ENCODE results near the gene KSR2. TPM values are rescaled to one million over a fixed set of nuclear protein-coding genes. Genes with fewer than 3 reads are reported as not detected.

Gene KSR2
- total RNA-seq, 1 donor from 2014 or later = 0.25 TPM

DNA sequence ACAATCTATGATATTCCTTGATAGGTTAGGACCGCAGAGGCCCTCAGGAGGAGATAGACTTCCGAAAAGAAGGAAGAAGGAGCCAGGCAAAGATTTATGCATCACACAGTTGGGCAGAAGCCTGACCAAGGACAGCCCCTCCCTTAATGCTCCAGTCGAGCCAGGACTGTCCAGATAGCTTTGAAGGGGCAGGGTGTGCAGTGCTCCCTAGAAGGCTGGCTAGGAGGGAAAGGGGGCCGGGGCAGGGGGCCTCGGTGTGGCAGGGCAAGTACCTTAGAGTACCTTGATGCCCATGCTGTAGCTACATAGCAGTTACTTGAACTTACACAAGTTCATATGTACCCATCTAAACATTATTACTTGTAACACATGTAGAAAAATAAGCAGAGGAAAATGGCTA lies 512.7 kb downstream of the KSR2 start:
- TF ChIP-seq POLR2A (IDR thresholded peaks at IDR 0.05) (no peak), POLR2AphosphoS5 (IDR thresholded peaks at IDR 0.05; ENCODE audit: insufficient read depth in 1 of 2, low read depth in 1 of 2) (no peak)
- TF ChIP-seq, protein P1, sequence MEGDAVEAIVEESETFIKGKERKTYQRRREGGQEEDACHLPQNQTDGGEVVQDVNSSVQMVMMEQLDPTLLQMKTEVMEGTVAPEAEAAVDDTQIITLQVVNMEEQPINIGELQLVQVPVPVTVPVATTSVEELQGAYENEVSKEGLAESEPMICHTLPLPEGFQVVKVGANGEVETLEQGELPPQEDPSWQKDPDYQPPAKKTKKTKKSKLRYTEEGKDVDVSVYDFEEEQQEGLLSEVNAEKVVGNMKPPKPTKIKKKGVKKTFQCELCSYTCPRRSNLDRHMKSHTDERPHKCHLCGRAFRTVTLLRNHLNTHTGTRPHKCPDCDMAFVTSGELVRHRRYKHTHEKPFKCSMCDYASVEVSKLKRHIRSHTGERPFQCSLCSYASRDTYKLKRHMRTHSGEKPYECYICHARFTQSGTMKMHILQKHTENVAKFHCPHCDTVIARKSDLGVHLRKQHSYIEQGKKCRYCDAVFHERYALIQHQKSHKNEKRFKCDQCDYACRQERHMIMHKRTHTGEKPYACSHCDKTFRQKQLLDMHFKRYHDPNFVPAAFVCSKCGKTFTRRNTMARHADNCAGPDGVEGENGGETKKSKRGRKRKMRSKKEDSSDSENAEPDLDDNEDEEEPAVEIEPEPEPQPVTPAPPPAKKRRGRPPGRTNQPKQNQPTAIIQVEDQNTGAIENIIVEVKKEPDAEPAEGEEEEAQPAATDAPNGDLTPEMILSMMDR (IDR thresholded peaks at IDR 0.05) = no peak
- Histone ChIP-seq H3K27me3 (no peaks in the 10 kb centered on the region), H3K4me1 (no peaks in the 10 kb centered on the region), H3K4me3 (no peak overlapping the region), H3K9me3 (no peaks in the 10 kb centered on the region), H3K36me3 (no peaks in the 10 kb centered on the region), H3K27ac (no peak overlapping the region)
- DNase-seq (ENCODE audit: extremely low spot score in 2 of 2) = no peak
- intact Hi-C loops (cut with DNase I) = no loop called here

DNA sequence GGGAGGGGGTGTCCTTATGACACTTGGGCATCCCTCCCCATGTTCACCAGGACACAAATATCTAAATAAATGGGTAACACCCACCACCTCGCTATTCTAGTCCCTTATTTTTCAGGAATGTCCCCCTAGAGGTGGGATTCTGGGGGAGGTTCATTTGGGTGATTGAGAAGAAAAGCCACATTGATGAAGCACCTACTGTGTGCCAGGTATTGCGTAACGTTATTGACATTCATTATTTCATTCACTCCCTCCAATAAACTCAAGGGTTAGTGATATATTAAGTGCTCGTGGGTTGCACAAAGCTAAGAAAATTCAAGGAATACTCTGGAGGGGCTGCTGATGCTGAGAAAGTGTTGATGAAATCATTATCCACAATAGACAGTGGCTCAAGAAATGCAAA lies 514.8 kb downstream of the KSR2 start:
- Histone ChIP-seq H3K9me3 (no peaks in the 10 kb centered on the region), H3K27ac (no peak overlapping the region), H3K4me1 (no peaks in the 10 kb centered on the region), H3K36me3 (no peaks in the 10 kb centered on the region), H3K27me3 (no peaks in the 10 kb centered on the region), H3K4me3 (no peak overlapping the region)
- TF ChIP-seq POLR2A (IDR thresholded peaks at IDR 0.05) (no peak), POLR2AphosphoS5 (IDR thresholded peaks at IDR 0.05; ENCODE audit: insufficient read depth in 1 of 2, low read depth in 1 of 2) (no peak)
- TF ChIP-seq, protein P1 (IDR thresholded peaks at IDR 0.05) = no peak
- intact Hi-C loops (cut with DNase I) = no loop called here
- no peak for DNase-seq (ENCODE audit: extremely low spot score in 2 of 2)

DNA sequence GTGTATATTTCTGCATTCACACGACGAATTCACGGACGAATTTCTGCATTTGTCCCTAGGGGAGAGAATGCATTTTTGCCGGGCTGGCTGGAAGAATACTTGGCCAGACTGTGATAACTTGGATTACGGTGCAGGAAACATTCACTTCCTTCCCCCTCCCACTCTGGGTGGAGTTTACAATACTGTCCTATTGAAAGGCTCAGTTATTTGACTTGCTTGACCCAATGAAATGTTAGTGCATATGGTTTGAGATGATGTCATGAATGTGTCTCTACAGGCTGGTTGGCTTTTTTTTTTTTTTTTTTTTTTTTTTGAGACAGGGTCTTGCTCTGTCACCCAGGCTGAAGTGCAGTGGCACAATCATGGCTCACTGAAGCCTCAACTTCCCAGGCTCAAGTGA lies 516.7 kb downstream of the KSR2 start:
- TF ChIP-seq POLR2A (IDR thresholded peaks at IDR 0.05) (no peak), POLR2AphosphoS5 (IDR thresholded peaks at IDR 0.05; ENCODE audit: insufficient read depth in 1 of 2, low read depth in 1 of 2) (no peak)
- TF ChIP-seq, protein P1 (IDR thresholded peaks at IDR 0.05) = no peak
- H3K4me1 ChIP-seq = no peaks in the 10 kb centered on the region
- H3K27ac ChIP-seq = no peak overlapping the region
- no peaks in the 10 kb centered on the region for H3K27me3 ChIP-seq
- H3K36me3 ChIP-seq = no peaks in the 10 kb centered on the region
- intact Hi-C loops (cut with DNase I) = no loop called here
- H3K9me3 ChIP-seq = no peaks in the 10 kb centered on the region
- no peak overlapping the region for H3K4me3 ChIP-seq
- DNase-seq (ENCODE audit: extremely low spot score in 2 of 2) = no peak

DNA sequence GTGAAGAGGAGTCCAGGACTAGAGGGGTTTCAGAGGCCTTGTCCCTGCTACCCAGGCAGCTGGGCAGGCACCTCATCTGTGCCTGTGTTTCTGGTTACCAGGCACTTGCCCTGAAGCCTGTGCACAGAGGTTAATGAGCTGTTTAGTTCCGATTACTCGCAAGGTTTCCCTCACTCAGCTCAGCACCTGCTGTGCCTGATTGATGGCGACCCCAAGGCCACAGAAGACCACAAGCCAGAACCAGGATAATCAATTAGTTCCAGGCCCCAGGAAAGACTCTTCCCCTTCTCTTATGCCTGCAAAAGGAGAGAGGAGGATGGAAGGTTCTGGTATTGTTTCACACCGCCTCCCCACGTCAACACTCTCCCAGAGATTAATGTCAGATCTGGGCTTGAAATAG lies 518.6 kb downstream of the KSR2 start:
- no peaks in the 10 kb centered on the region for H3K27me3 ChIP-seq
- H3K4me3 ChIP-seq = no peak overlapping the region
- DNase-seq (ENCODE audit: extremely low spot score in 2 of 2) = no peak
- intact Hi-C loops (cut with DNase I) = no loop called here
- TF ChIP-seq, protein P1 (IDR thresholded peaks at IDR 0.05) = no peak
- TF ChIP-seq POLR2AphosphoS5 (IDR thresholded peaks at IDR 0.05; ENCODE audit: insufficient read depth in 1 of 2, low read depth in 1 of 2) (no peak), POLR2A (IDR thresholded peaks at IDR 0.05) (no peak)
- H3K9me3 ChIP-seq = no peaks in the 10 kb centered on the region
- no peak overlapping the region for H3K27ac ChIP-seq
- H3K4me1 ChIP-seq = no peaks in the 10 kb centered on the region
- H3K36me3 ChIP-seq = no peaks in the 10 kb centered on the region

DNA sequence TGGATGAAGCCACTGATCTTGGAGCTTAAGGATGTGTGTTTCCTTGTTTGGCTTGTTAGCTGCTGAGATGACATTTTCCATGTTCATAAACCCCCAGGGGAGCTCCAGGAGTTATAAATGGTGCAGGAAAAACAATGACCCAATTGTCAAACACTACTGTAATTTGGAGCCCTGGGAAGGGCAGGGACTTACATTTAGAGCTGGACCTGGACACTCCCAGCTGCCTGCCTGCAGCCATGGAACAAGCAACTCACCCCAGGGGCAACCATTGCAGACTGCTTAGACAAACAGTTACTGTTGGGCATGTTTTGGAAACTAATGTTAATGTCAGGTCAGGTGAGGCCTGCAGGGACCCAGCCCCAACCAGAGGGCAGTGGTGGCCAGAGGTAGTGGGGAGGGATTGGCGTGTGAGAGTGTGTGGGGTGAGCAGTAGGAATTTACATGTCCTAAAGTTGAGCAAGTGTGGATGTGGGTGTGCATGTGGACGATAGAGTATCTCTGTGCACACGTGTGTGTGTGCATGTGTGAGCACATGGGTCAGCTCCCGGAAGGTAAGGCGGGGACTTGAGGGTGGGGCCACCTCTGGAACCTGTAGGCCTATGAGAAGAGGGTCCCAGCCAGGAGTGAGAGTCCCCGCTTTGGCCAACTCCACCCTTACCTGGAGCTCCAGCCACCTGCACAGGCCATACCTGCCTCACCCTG lies 521.0 kb downstream of the KSR2 start:
- no peaks in the 10 kb centered on the region for H3K27me3 ChIP-seq
- DNase-seq (ENCODE audit: extremely low spot score in 2 of 2) = no peak
- no peaks in the 10 kb centered on the region for H3K4me1 ChIP-seq
- no peak for TF ChIP-seq POLR2A (IDR thresholded peaks at IDR 0.05)
- TF ChIP-seq, protein P1 (IDR thresholded peaks at IDR 0.05) = no peak
- no peak for TF ChIP-seq POLR2AphosphoS5 (IDR thresholded peaks at IDR 0.05; ENCODE audit: insufficient read depth in 1 of 2, low read depth in 1 of 2)
- H3K9me3 ChIP-seq = no peaks in the 10 kb centered on the region
- intact Hi-C loops (cut with DNase I) = no loop called here
- no peak overlapping the region for H3K27ac ChIP-seq
- no peak overlapping the region for H3K4me3 ChIP-seq
- H3K36me3 ChIP-seq = no peaks in the 10 kb centered on the region
